Activated CD8-positive, alpha-beta T cell treated with anti-CD3 and anti-CD28 coated beads for 36 hours (primary cell): ENCODE data around the gene TSGA10IP. TPM values are rescaled to one million over a fixed set of nuclear protein-coding genes. Genes with fewer than 3 reads are reported as not detected.

Experiments used
- ATAC-seq: fragments of 200-7000 bp; cut with Tn5 transposase; one replicate; pipeline ENCODE4 v1.10.0; 2021; ENCODE audit warnings: mild to moderate bottlenecking, moderate library complexity
- CTCF ChIA-PET: fragments of 350-600 bp; sonication (Branson Sonifier 250); formaldehyde crosslinking; loops from one replicate; lab custom pipeline; 2021; ENCODE audit warnings: antibody characterized with exemption; lab: Charles Lee
- POLR2A ChIA-PET: fragments of 350-600 bp; sonication (Branson Sonifier 250); formaldehyde crosslinking; loops from one replicate; lab custom pipeline; 2021; ENCODE audit warnings: antibody characterized with exemption; lab: Charles Lee
- DNase-seq: peaks from one replicate; pipeline ENCODE4 v3.0.0-alpha.2; 2020
- H3K27ac Mint-ChIP-seq: one replicate; pipeline ENCODE4 v1.8.0; 2021; ENCODE audit warnings: mild to moderate bottlenecking, mixed read lengths
- H3K27me3 Mint-ChIP-seq: one replicate; pipeline ENCODE4 v1.8.0; 2021; ENCODE audit warnings: mixed read lengths
- H3K36me3 Mint-ChIP-seq: one replicate; pipeline ENCODE4 v1.8.0; 2021; ENCODE audit warnings: low read depth, mixed read lengths
- H3K4me1 Mint-ChIP-seq: one replicate; pipeline ENCODE4 v1.8.0; 2021; ENCODE audit warnings: low read depth, mixed read lengths
- H3K4me3 Mint-ChIP-seq: one replicate; pipeline ENCODE4 v1.8.0; 2021; ENCODE audit warnings: mild to moderate bottlenecking, moderate library complexity, mixed read lengths
- H3K9me3 Mint-ChIP-seq: one replicate; pipeline ENCODE4 v1.8.0; 2021; ENCODE audit warnings: mixed read lengths
- CTCF ChIP-seq: fragments of 200-600 bp; IDR thresholded peaks from one replicate; pipeline ENCODE4 v1.8.0; 2022; ENCODE audit warnings: antibody characterized with exemption, mild to moderate bottlenecking
- intact Hi-C: fragments of 100-400 bp; cut with micrococcal nuclease; formaldehyde crosslinking; loops from one replicate; pipeline ENCODE4 v1.10.0; 2022
- total RNA-seq, 2 experiments: library from RNA; stranded (reverse); gene quantifications; one replicate each; pipeline ENCODE4 v1.2.3, GENCODE V29; 2021

The TSGA10IP gene
- total RNA-seq, 2 experiments from 2014 or later, result not detected

DNA sequence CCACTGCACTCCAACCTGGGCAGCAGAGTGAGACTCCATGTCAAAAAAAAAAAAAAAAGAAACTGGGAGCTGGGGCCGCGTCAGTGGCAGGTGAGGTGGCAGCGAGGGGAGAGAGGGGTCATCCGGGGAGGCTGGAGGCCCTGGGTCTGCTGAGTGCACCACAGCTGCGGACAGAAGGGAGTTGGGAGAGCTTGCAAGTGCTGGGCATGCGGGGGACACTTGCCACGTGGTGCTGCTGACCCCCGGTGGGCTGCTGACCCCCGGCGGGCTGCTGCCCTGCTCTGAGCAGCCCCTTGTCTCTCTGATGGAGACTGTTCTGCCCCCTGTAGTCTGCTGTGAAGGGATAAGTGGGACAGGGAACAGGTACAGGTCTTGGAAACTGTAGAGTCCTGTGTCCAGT, 23.4 kb upstream of the TSGA10IP start:
- no peak overlapping the region for H3K4me3 Mint-ChIP-seq
- ChIA-PET POLR2A (interaction anchor here (0.6 to 2.6 kb wide), 7 partner anchors 14 to 730 kb away, joined by 3 to 16 read pairs (median 3); partner anchors contain the start of genes CCDC85B and FIBP), CTCF (interaction anchor here (0.6 kb wide), 1 partner anchor 23 kb away, joined by 3 read pairs; no protein-coding TSS in a partner anchor)
- ATAC-seq (no peak), DNase-seq (no peak)
- TF ChIP-seq CTCF, result no peak
- peak overlapping the region; percentile 16 for H3K27ac Mint-ChIP-seq
- no peaks in the 10 kb centered on the region for H3K9me3 Mint-ChIP-seq
- H3K27me3 Mint-ChIP-seq, result no peaks in the 10 kb centered on the region
- peaks cover 18% of the 10 kb centered on the region for H3K4me1 Mint-ChIP-seq
- peaks cover 18% of the 10 kb centered on the region for H3K36me3 Mint-ChIP-seq
- intact Hi-C loops, result no loop called here

DNA sequence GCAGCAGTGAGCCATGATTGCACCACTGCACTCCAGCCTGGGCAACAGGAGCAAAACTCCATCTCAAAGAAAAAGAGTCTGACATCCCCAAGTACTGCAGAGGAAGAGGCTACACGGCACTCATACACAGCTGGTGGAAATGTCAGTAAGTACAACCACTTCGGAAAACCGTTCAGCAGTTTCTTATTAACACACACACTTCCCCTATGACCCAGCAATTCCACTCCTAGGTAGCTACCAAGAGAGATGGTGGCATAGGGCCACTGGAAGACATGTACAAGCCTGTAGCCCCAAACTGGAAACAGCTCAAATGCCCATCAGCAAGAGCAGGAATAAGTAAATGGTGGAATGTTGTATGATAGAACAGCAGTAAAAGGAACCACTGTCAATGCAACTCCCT, 22.7 kb upstream of the TSGA10IP start:
- TF ChIP-seq CTCF, result no peak
- Mint-ChIP-seq H3K36me3 (peaks cover 15% of the 10 kb centered on the region), H3K27ac (peak overlapping the region; percentile 10), H3K9me3 (no peaks in the 10 kb centered on the region), H3K4me3 (no peak overlapping the region), H3K4me1 (peaks cover 18% of the 10 kb centered on the region), H3K27me3 (no peaks in the 10 kb centered on the region)
- DNase-seq, result no peak
- intact Hi-C loops, result no loop called here
- no peak for ATAC-seq
- ChIA-PET CTCF (interaction anchor here (1.0 to 2.4 kb wide), 4 partner anchors 11 to 72 kb away, joined by 3 to 16 read pairs (median 4); no protein-coding TSS in a partner anchor), POLR2A (interaction anchor here (0.6 to 1.6 kb wide), 6 partner anchors 13 to 731 kb away, joined by 3 to 7 read pairs (median 4); partner anchors contain the start of gene CCDC85B)

- no peak for ATAC-seq
- H3K27me3 Mint-ChIP-seq, result no peaks in the 10 kb centered on the region
- no peak overlapping the region for H3K4me3 Mint-ChIP-seq
- POLR2A ChIA-PET, result no interaction called here
- H3K9me3 Mint-ChIP-seq, result no peaks in the 10 kb centered on the region
- no peak for DNase-seq
- CTCF ChIA-PET, result interaction anchor here (1.1 to 2.9 kb wide), 2 partner anchors 37 to 41 kb away, joined by 3 to 13 read pairs; partner anchors contain the start of gene FIBP
- H3K27ac Mint-ChIP-seq, result peak overlapping the region; percentile 65
- no peak for TF ChIP-seq CTCF
- H3K36me3 Mint-ChIP-seq, result peaks cover 13% of the 10 kb centered on the region
- intact Hi-C loops, result loop anchor here (5.0 kb wide), 1 partner anchor 38 kb away; the partner anchor contains the start of gene FIBP
- peaks cover 32% of the 10 kb centered on the region for H3K4me1 Mint-ChIP-seq
These were observed 19.9 kb upstream of the TSGA10IP start for GRCh38 chr11:65925397-65925796.

DNA sequence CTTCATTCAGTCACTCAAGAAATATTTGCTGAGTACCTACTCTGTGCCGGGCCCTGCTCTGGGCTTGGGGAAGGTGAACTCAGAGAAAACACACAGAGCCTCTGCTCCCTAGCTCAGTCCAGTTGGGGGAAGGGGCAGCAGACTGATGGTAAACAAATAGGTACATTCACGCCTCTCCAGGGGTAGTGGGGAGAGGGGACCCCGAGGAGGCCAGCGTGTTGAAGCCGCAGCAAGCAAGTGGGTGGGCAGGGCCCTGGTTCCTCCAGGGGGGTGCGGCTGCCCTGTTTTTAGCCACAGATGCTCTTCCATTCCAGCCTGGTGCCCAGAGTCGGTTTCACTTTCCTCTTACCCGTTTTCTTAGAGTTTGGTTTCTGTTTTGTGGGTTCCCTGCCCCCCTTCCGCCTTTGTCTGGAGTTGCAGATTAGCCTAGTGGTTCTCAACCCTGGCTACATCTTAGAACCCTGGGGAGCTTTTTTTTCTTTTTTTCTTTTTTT, 17.3 kb upstream of the TSGA10IP start:
- ATAC-seq, result peak; percentile 88

More for the DNA sequence above, 17.3 kb upstream of the TSGA10IP start:
- TF ChIP-seq CTCF, result no peak
- H3K4me3 Mint-ChIP-seq, result peak overlapping the region; percentile 71
- CTCF ChIA-PET, result interaction anchor here (1.1 to 2.9 kb wide), 4 partner anchors 38 to 70 kb away, joined by 3 to 13 read pairs (median 7); partner anchors contain the start of gene CCDC85B
- H3K4me1 Mint-ChIP-seq, result peaks cover 43% of the 10 kb centered on the region
- no peaks in the 10 kb centered on the region for H3K27me3 Mint-ChIP-seq
- POLR2A ChIA-PET, result interaction anchor here (0.6 to 2.1 kb wide), 13 partner anchors 10 to 340 kb away, joined by 3 to 8 read pairs (median 3); partner anchors contain the start of genes C11orf68, CCDC85B, FIBP and FOSL1
- intact Hi-C loops, result loop anchor here (5.0 kb wide), 1 partner anchor 41 kb away; the partner anchor contains the start of gene FIBP
- peak overlapping the region; percentile 93 for H3K27ac Mint-ChIP-seq
- no peaks in the 10 kb centered on the region for H3K9me3 Mint-ChIP-seq
- no peaks in the 10 kb centered on the region for H3K36me3 Mint-ChIP-seq
- peak; percentile 93 for DNase-seq
